Keratinocyte (primary cell): ENCODE data around the gene ADGRB3. TPM values are rescaled to one million over a fixed set of nuclear protein-coding genes. Genes with fewer than 3 reads are reported as not detected.

Experiments
- DNase-seq: peaks from one replicate; pipeline ENCODE4 v3.0.0-alpha.2; 2011; ENCODE audit warnings: low read depth, missing footprints, low spot score
- FAIRE-seq: peaks from 2 replicates; lab custom pipeline; 2011; peaks lifted over from hg19 to GRCh38; lab: Jason Lieb, UNC
- H2AFZ ChIP-seq: 2 replicates; pipeline ENCODE4 v1.6.0; 2012; ENCODE audit warnings: low read length, control low read depth, inconsistent platforms; ENCODE audit not compliant: control insufficient read depth
- H3K27ac ChIP-seq: 2 replicates; pipeline ENCODE4 v1.5.1; 2011; ENCODE audit warnings: low read length; ENCODE audit not compliant: control insufficient read depth, insufficient read depth
- H3K27me3 ChIP-seq: 3 replicates; pipeline ENCODE4 v1.6.0; 2011; ENCODE audit warnings: low read length; ENCODE audit not compliant: control insufficient read depth, insufficient read depth; ENCODE audit errors: extremely low read depth
- H3K36me3 ChIP-seq, 2 experiments: 2 replicates in 1 of 2; 3 replicates in 1 of 2; pipeline ENCODE4 v1.5.1; 2011; ENCODE audit warnings: low read length in 2 of 2, mild to moderate bottlenecking in 1 of 2; ENCODE audit not compliant: control insufficient read depth in 2 of 2, insufficient read depth in 2 of 2; ENCODE audit errors: extremely low read depth in 1 of 2
- H3K4me1 ChIP-seq: 3 replicates; pipeline ENCODE4 v1.5.1; 2011; ENCODE audit warnings: low read length; ENCODE audit not compliant: control insufficient read depth, insufficient read depth; ENCODE audit errors: extremely low read depth
- H3K4me2 ChIP-seq: 3 replicates; pipeline ENCODE4 v1.6.0; 2011; ENCODE audit warnings: low read depth, low read length; ENCODE audit not compliant: control insufficient read depth, insufficient read depth; ENCODE audit errors: extremely low read depth
- H3K4me3 ChIP-seq, 3 experiments: fragments of 200-600 bp in 1 of 3; sonication (generic) in 1 of 3; 2 replicates in 2 of 3; 3 replicates in 1 of 3; pipeline ENCODE4 v1.5.1; 2011 to 2016; ENCODE audit warnings: low read length in 3 of 3, mild to moderate bottlenecking in 3 of 3, control low read depth in 2 of 3, inconsistent platforms in 1 of 3, low read depth in 1 of 3, mixed read lengths in 1 of 3, mixed run types in 1 of 3, moderate library complexity in 1 of 3; ENCODE audit not compliant: control insufficient read depth in 2 of 3, insufficient read depth in 2 of 3; ENCODE audit errors: extremely low read depth in 1 of 3
- H3K79me2 ChIP-seq: 2 replicates; pipeline ENCODE4 v1.6.0; 2012; ENCODE audit warnings: low read length; ENCODE audit not compliant: control insufficient read depth, insufficient read depth
- H3K9ac ChIP-seq: 3 replicates; pipeline ENCODE4 v1.6.0; 2011; ENCODE audit warnings: low read length; ENCODE audit not compliant: control insufficient read depth, insufficient read depth; ENCODE audit errors: extremely low read depth
- H3K9me1 ChIP-seq: 3 replicates; pipeline ENCODE4 v1.6.0; 2011; ENCODE audit warnings: low read length; ENCODE audit not compliant: control insufficient read depth, insufficient read depth; ENCODE audit errors: extremely low read depth
- H3K9me3 ChIP-seq: 2 replicates; pipeline ENCODE4 v1.5.1; 2012; ENCODE audit warnings: low read depth, low read length; ENCODE audit not compliant: control insufficient read depth
- H4K20me1 ChIP-seq: 3 replicates; pipeline ENCODE4 v1.6.0; 2011; ENCODE audit warnings: low read length; ENCODE audit not compliant: control insufficient read depth, insufficient read depth; ENCODE audit errors: extremely low read depth
- EZH2 ChIP-seq: IDR thresholded peaks from one replicate; pipeline ENCODE4 v1.6.1; 2012; ENCODE audit warnings: inconsistent platforms, mild to moderate bottlenecking, low read length, moderate library complexity
- dilution Hi-C: fragments of 300-500 bp; cut with MboI; formaldehyde crosslinking; loops from one replicate; pipeline ENCODE4 v1.7.0; 2020; ENCODE audit warnings: low sequenced_read_pairs; ENCODE audit not compliant: extremely low pct_ligation_motif_present
- polyA plus RNA-seq, 5 experiments: library from polyadenylated mRNA; depleted of rRNA in 3 of 5; stranded (reverse) in 3 of 5; stranded (forward) in 1 of 5; unstranded in 1 of 5; fragments of >200 nt; gene quantifications; 1 replicate in 1 of 5; 2 replicates in 3 of 5; 3 replicates in 1 of 5; pipeline versions ENCODE4 v1.2.1 to v1.2.3, GENCODE V29; 2011 to 2012; ENCODE audit warnings: missing spikeins in 2 of 5, low read depth in 1 of 5, low replicate concordance in 1 of 5
- TF ChIP-seq, protein P1 (sequence below), 3 experiments: IDR thresholded peaks in 1 of 3; conservative IDR thresholded peaks in 1 of 3; optimal IDR thresholded peaks in 1 of 3; 2 replicates in 2 of 3; 3 replicates in 1 of 3; pipeline versions ENCODE3 to v1.5.1; 2011; ENCODE audit warnings: low read length in 3 of 3, mild to moderate bottlenecking in 3 of 3, moderate library complexity in 2 of 3, control low read depth in 1 of 3, inconsistent platforms in 1 of 3; ENCODE audit not compliant: insufficient read depth in 2 of 3; ENCODE audit errors: extremely low read depth in 1 of 3

Gene ADGRB3
- polyA plus RNA-seq, 1 donor (not counting 4 experiments of a cell fraction or from before 2014, with no cell fraction given), result not detected

DNA sequence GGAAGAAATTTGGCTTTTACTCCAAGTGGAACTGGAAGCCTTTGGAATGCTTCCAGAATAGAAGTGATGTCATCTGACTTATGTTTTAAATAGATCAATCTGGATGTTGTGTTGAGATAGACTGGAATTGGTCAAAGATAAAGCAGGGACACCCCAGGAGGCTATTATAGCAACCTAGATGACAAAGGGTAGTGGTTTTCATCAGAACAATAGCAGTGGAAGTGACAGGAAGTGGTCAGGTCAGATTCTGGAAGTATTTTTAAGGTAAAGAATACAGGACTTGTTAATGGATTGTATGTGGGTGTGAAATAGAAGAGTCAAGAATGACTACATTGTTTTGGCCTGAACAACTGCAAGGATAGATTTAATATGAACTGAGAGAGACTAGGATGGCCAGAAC is 191.4 kb downstream of the ADGRB3 start:
- no peaks in the 10 kb centered on the region for H3K27me3 ChIP-seq
- FAIRE-seq (no peak), DNase-seq (no peak)
- H3K9me1 ChIP-seq, result no peaks in the 10 kb centered on the region
- dilution Hi-C loops, result no loop called here
- no peaks in the 10 kb centered on the region for H3K36me3 ChIP-seq
- H3K79me2 ChIP-seq, result no peaks in the 10 kb centered on the region
- H3K27ac ChIP-seq, result no peak overlapping the region
- H3K4me3 ChIP-seq, result no peak overlapping the region
- no peak overlapping the region for H3K9ac ChIP-seq
- no peaks in the 10 kb centered on the region for H3K4me1 ChIP-seq
- no peak overlapping the region for H2AFZ ChIP-seq
- TF ChIP-seq EZH2, result no peak
- TF ChIP-seq, protein P1, sequence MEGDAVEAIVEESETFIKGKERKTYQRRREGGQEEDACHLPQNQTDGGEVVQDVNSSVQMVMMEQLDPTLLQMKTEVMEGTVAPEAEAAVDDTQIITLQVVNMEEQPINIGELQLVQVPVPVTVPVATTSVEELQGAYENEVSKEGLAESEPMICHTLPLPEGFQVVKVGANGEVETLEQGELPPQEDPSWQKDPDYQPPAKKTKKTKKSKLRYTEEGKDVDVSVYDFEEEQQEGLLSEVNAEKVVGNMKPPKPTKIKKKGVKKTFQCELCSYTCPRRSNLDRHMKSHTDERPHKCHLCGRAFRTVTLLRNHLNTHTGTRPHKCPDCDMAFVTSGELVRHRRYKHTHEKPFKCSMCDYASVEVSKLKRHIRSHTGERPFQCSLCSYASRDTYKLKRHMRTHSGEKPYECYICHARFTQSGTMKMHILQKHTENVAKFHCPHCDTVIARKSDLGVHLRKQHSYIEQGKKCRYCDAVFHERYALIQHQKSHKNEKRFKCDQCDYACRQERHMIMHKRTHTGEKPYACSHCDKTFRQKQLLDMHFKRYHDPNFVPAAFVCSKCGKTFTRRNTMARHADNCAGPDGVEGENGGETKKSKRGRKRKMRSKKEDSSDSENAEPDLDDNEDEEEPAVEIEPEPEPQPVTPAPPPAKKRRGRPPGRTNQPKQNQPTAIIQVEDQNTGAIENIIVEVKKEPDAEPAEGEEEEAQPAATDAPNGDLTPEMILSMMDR (optimal IDR thresholded peaks at IDR 0.05 in 1 of 3, IDR thresholded peaks at IDR 0.05 in 1 of 3, conservative IDR thresholded peaks at IDR 0.05 in 1 of 3; ENCODE audit: extremely low read depth in 1 of 3, insufficient read depth in 2 of 3, low read length in 3 of 3), result no peak
- H3K4me2 ChIP-seq, result no peak overlapping the region
- H4K20me1 ChIP-seq, result no peaks in the 10 kb centered on the region
- H3K9me3 ChIP-seq, result no peaks in the 10 kb centered on the region

DNA sequence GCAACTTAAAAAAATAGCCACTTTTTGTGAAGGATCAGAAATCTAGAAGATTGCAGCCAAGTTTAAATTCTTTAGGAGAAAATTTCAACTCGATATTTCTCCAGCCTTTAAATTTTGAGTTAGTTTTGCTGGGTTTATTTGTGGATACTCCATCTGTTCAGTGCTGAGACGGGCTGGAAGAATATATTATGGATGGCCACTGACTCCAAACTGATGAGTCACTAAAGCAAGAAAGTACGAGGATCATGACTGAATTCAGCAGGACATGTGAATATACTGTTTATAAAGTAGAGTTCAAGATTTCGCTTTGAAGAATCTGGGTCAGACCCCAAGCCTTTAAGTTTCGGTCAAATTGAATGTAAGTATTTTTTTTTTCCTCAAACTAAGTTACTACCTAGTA is 199.5 kb downstream of the ADGRB3 start:
- Histone ChIP-seq H3K27ac (no peak overlapping the region), H3K27me3 (no peaks in the 10 kb centered on the region), H3K9me1 (no peaks in the 10 kb centered on the region), H4K20me1 (no peaks in the 10 kb centered on the region), H2AFZ (no peak overlapping the region), H3K9ac (no peak overlapping the region), H3K9me3 (no peaks in the 10 kb centered on the region), H3K36me3 (no peaks in the 10 kb centered on the region), H3K4me2 (no peak overlapping the region), H3K4me1 (no peaks in the 10 kb centered on the region), H3K4me3 (no peak overlapping the region), H3K79me2 (no peaks in the 10 kb centered on the region)
- no peak for DNase-seq
- no peak for FAIRE-seq
- TF ChIP-seq, protein P1 (optimal IDR thresholded peaks at IDR 0.05 in 1 of 3, IDR thresholded peaks at IDR 0.05 in 1 of 3, conservative IDR thresholded peaks at IDR 0.05 in 1 of 3; ENCODE audit: extremely low read depth in 1 of 3, insufficient read depth in 2 of 3, low read length in 3 of 3), result no peak
- no peak for TF ChIP-seq EZH2
- dilution Hi-C loops, result no loop called here
